Stimulated activated naive CD8-positive, alpha-beta T cell treated with anti-CD3 and anti-CD28 coated beads, Interleukin-15, amount 100 ng/mL, for 72 hours (primary cell): ENCODE data around the gene INSYN1.
"Not testable (repeated sequence)": the region's sequence is repeated elsewhere in the genome, so short reads cannot be mapped to it uniquely, and the experiment has no call there.

Source experiments
- ATAC-seq: fragments of 150-1000 bp; cut with Tn5 transposase; 2 replicates; pipeline ENCODE4 v1.10.0; 2021; ENCODE audit warnings: mild to moderate bottlenecking, moderate library complexity
- DNase-seq, 2 donors: peaks; one replicate each; pipeline ENCODE4 v3.0.0; 2021 to 2022
- H3K27ac Mint-ChIP-seq, 2 donors: one replicate each; pipeline ENCODE4 v1.8.0; 2022; ENCODE audit warnings: mild to moderate bottlenecking in 2 of 2, mixed read lengths in 2 of 2, moderate library complexity in 2 of 2
- H3K27me3 Mint-ChIP-seq: one replicate; pipeline ENCODE4 v1.8.0; 2022; ENCODE audit warnings: mixed read lengths
- H3K4me1 Mint-ChIP-seq: one replicate; pipeline ENCODE4 v1.8.0; 2022; ENCODE audit warnings: mild to moderate bottlenecking, mixed read lengths
- H3K4me3 Mint-ChIP-seq, 2 donors: one replicate each; pipeline ENCODE4 v1.8.0; 2022; ENCODE audit warnings: mild to moderate bottlenecking in 2 of 2, mixed read lengths in 2 of 2, moderate library complexity in 1 of 2
- H3K9me3 Mint-ChIP-seq, 2 donors: one replicate each; pipeline ENCODE4 v1.8.0; 2022; ENCODE audit warnings: mixed read lengths in 2 of 2

INSYN1 gene

DNA sequence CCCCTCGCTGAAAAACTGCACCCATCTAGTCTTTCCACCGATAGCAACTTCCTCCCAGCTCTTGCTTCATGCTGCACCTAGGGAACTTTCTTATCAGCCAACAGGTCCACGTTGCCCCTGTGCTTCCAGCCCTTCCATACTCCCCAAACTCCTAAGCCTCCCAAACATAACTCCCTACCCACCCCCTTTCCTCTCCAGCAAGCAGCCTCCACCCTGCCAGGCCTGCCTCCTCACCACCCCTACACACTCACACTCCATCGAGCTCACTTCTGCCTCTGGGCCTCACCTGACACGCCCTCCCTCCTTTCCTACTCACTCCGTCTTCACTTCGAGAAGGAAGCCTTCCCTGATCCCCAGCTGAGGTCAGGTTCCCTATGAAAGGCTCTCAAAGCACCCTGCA lies 8.1 kb downstream of the INSYN1 start:
- ATAC-seq (no peak), DNase-seq (no peak)
- H3K27ac Mint-ChIP-seq, result no peak overlapping the region
- peaks cover 48% of the 10 kb centered on the region for H3K27me3 Mint-ChIP-seq
- no peak overlapping the region for H3K4me3 Mint-ChIP-seq
- H3K9me3 Mint-ChIP-seq, result no peaks in the 10 kb centered on the region
- no peaks in the 10 kb centered on the region for H3K4me1 Mint-ChIP-seq

GRCh38 chr15:73744293-73744692 lies 8.9 kb downstream of the INSYN1 start:
- ATAC-seq, result no peak
- peaks cover 40% of the 10 kb centered on the region for H3K27me3 Mint-ChIP-seq

DNA sequence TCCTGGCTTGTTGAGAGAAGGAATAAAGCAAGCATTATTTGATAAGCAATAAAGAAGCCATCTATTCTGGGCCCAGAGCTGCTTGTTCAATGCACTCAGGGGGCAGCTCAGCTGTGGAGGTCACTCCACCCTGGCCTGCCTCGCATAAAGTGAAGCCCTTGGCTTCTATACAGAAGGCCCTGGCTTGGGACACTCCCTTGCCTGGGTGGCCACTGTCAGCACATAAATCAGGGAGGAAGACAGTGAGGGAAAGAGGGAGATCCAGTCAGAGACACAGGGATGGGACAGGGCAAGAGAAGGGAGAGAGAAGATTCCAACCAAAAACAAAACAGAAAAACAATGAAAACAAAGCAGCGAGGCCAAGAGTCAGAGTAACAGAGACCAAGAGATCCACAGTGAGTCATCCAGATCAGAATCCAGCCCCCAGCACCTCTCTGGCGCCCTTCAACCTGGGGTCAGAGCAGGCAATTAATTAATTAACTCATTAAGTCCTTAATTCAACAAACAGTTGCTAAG lies 11.8 kb downstream of the INSYN1 start:
- Mint-ChIP-seq H3K27ac (no peak overlapping the region), H3K9me3 (no peaks in the 10 kb centered on the region), H3K4me3 (no peak overlapping the region), H3K4me1 (no peaks in the 10 kb centered on the region), H3K27me3 (peaks cover 11% of the 10 kb centered on the region)
- no peak for DNase-seq
- no peak for ATAC-seq

More at GRCh38 chr15:73744293-73744692, 8.9 kb downstream of the INSYN1 start:
- no peaks in the 10 kb centered on the region for H3K4me1 Mint-ChIP-seq
- H3K27ac Mint-ChIP-seq, result no peak overlapping the region
- DNase-seq, result no peak
- H3K4me3 Mint-ChIP-seq, result no peak overlapping the region
- no peaks in the 10 kb centered on the region for H3K9me3 Mint-ChIP-seq

DNA sequence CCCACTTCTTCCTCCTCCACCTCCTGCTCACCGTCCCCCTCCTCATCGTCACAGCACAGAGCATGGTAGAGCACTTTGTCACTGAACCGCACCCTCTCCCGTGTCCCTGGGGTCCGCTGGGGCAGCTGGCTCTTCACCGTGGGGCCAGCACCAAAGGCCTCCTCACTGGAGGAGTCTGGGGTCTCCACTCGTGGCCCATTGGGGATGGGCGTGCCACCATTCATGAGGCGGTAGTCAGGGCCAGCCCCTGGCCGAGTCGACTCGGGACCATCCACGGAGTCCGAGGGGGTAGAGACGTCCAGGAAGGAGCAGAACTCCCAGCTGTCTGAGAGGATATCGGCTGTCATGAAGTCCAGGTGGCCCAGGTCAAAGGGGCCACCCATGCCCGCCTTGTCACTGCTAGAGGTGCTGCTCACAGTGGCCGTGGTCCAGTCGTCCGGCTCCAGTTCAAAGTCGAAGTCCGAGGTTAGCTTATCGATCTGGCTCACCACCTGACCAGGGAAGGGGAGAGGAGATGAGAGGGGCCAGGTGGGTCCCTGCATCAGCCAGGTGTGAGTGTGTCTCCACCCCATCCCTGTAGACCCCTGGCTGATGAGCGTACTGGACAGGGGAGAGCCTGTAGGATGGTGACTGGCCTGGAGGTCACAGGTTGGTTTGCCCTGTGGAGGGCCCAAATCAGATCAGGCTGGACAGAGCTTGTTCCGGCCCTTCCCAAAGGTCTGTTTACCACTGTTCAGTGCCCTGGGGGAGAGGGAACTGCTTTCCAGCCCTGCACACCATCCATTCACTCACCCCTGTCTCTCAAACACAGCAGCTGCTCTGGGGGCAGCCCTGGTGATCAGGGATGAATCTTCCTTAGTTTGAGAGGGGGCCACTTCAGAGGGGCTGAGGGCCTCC lies 12.8 kb downstream of the INSYN1 start:
- Mint-ChIP-seq H3K4me1 (no peaks in the 10 kb centered on the region), H3K27ac (no peak overlapping the region), H3K4me3 (no peak overlapping the region), H3K9me3 (no peaks in the 10 kb centered on the region), H3K27me3 (peaks cover 5% of the 10 kb centered on the region)
- no peak for DNase-seq
- no peak for ATAC-seq

- Mint-ChIP-seq H3K9me3 (no peaks in the 10 kb centered on the region), H3K27me3 (no peaks in the 10 kb centered on the region), H3K4me3 (no peak overlapping the region), H3K27ac (no peak overlapping the region), H3K4me1 (no peaks in the 10 kb centered on the region)
- DNase-seq (no peak), ATAC-seq (no peak)
Observed at GRCh38 chr15:73737535-73737934, 15.6 kb downstream of the INSYN1 start.

GRCh38 chr15:73732930-73733329 lies 20.2 kb downstream of the INSYN1 start:
- no peak for ATAC-seq
- no peaks in the 10 kb centered on the region for H3K4me1 Mint-ChIP-seq

DNA sequence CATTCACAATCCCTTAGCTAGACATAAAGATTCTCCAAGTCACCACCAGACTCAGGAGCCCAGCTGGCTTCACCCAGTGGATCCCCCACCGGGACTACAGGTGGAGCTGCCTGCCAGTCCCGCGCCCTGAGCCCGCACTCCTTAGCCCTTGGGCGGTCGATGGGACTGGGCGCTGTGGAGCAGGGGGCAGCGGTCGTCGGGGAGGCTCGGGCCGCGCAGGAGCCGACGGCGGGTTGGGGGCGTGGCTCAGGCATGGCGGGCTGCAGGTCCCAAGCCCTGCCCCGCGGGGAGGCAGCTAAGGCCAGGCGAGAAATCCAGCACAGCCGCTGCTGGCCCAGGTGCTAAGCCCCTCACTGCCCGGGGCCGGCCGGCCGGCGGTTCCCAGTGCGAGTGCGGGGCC lies 21.1 kb downstream of the INSYN1 start:
- not testable (repeated sequence) for H3K4me3 Mint-ChIP-seq

More at GRCh38 chr15:73732930-73733329, 20.2 kb downstream of the INSYN1 start:
- Mint-ChIP-seq H3K27ac (no peak overlapping the region), H3K9me3 (no peaks in the 10 kb centered on the region), H3K27me3 (no peaks in the 10 kb centered on the region), H3K4me3 (no peak overlapping the region)
- DNase-seq, result no peak

GRCh38 chr15:73727330-73727976 lies 25.7 kb downstream of the INSYN1 start:
- DNase-seq, result no peak
- Mint-ChIP-seq H3K4me1 (no peaks in the 10 kb centered on the region), H3K27ac (no peak overlapping the region), H3K27me3 (peaks cover 26% of the 10 kb centered on the region), H3K4me3 (no peak overlapping the region), H3K9me3 (no peaks in the 10 kb centered on the region)
- no peak for ATAC-seq

More for the DNA sequence above, 21.1 kb downstream of the INSYN1 start:
- not testable (repeated sequence) for H3K4me1 Mint-ChIP-seq, H3K27me3 Mint-ChIP-seq, DNase-seq, H3K9me3 Mint-ChIP-seq, H3K27ac Mint-ChIP-seq
- peak; percentile 18 for ATAC-seq

- Mint-ChIP-seq H3K9me3 (no peaks in the 10 kb centered on the region), H3K27ac (no peak overlapping the region), H3K27me3 (peaks cover 51% of the 10 kb centered on the region), H3K4me3 (no peak overlapping the region), H3K4me1 (no peaks in the 10 kb centered on the region)
- no peak for DNase-seq
- ATAC-seq, result no peak
Observed at GRCh38 chr15:73724212-73724611, 28.9 kb downstream of the INSYN1 start.

- no peaks in the 10 kb centered on the region for H3K4me1 Mint-ChIP-seq
- ATAC-seq (no peak), DNase-seq (no peak)
Observed at GRCh38 chr15:73723191-73723590, 30.0 kb downstream of the INSYN1 start.

DNA sequence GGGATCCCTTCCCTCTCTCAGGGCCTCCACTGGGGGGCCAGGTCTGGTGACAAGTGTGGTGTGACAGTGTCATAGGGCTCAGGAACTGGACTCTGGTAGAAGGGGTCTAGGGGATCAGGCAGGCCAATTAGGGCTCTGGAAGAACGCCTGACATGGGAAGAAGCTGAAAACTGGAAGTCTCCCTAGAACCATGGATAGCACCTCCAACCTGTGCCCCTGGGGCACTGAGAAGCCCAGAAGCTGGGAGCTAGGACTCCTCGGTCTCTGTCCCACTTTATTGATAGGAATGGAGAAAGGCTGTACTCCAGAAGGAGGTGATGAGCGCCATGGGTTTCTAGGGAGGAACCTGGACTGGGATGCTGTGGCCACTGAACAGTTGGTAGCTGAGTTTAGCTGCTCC lies 30.7 kb downstream of the INSYN1 start:
- Mint-ChIP-seq H3K4me3 (no peak overlapping the region), H3K27me3 (peaks cover 59% of the 10 kb centered on the region), H3K27ac (peak overlapping the region in 1 of 2 donors; percentile 8), H3K9me3 (no peaks in the 10 kb centered on the region), H3K4me1 (no peaks in the 10 kb centered on the region)
- DNase-seq (no peak), ATAC-seq (no peak)

More at GRCh38 chr15:73723191-73723590, 30.0 kb downstream of the INSYN1 start:
- Mint-ChIP-seq H3K27ac (no peak overlapping the region), H3K27me3 (peaks cover 59% of the 10 kb centered on the region), H3K4me3 (no peak overlapping the region), H3K9me3 (no peaks in the 10 kb centered on the region)

DNA sequence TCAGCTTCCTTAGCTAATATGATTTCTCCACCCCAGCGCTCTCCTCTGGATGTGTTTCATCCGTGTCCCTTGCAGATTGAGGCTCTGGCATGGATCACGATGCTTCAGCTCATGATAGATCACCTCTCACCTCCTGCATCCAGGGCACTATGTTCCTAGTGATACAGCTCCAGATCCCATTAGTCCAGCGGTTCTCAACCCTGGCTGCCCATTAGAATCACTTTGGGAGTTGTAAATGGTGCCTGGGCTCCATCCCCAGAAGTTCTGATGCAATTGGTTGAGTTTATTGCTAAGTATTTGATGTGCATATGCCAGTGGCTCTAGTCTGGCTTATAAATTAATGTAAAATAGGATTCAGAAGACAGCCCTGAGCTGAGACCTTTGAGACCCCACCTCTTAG lies 34.5 kb downstream of the INSYN1 start:
- ATAC-seq (no peak), DNase-seq (no peak)
- Mint-ChIP-seq H3K27me3 (peaks cover 41% of the 10 kb centered on the region), H3K27ac (peak overlapping the region in 1 of 2 donors; percentile 5), H3K4me1 (no peaks in the 10 kb centered on the region), H3K9me3 (no peaks in the 10 kb centered on the region), H3K4me3 (no peak overlapping the region)

DNA sequence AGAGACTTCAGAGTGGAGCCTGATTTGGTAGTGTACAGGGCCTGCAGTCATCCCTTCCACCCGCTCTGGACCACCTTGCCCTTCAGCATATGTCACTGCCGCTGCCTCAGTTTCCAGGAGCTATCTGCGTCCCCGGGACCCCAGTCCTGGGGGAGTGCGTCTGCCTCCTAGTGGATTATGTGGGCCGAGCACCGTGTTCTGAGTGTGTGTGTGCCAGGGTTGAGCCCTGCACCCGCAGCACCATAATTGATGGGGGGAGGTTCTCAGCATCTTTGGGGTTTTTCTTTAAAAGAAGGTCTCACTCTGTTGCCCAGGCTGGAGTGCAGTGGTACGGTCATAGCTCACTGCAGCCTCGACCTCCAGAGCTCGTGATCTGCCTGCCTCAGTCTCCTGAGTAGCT lies 35.3 kb downstream of the INSYN1 start:
- ATAC-seq (no peak), DNase-seq (no peak)
- Mint-ChIP-seq H3K27me3 (peaks cover 35% of the 10 kb centered on the region), H3K4me1 (no peaks in the 10 kb centered on the region), H3K27ac (no peak overlapping the region), H3K9me3 (no peaks in the 10 kb centered on the region), H3K4me3 (no peak overlapping the region)

DNA sequence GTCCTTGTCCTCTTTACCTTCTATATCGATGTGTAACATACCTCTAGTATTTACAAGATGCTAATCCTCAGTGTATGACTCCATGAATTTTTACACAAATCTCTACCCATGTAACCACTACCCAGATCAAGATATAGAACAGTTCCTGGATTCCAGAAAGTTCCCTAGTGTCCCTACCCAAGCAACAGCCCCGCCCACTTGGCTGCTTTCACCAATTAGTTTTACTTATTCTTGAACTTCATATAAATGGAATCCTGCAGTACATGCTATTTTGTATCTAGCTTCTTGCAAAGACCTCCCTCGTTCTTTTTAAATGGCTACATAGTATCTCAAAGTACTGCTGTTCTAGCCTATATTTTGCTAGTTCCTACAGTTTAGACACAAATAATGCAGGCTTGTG lies 35.9 kb downstream of the INSYN1 start:
- Mint-ChIP-seq H3K4me3 (no peak overlapping the region), H3K27me3 (peaks cover 37% of the 10 kb centered on the region), H3K9me3 (no peaks in the 10 kb centered on the region), H3K27ac (no peak overlapping the region), H3K4me1 (no peaks in the 10 kb centered on the region)
- no peak for DNase-seq
- ATAC-seq, result no peak

- Mint-ChIP-seq H3K27me3 (peaks cover 33% of the 10 kb centered on the region), H3K27ac (no peak overlapping the region), H3K4me1 (no peaks in the 10 kb centered on the region), H3K9me3 (no peaks in the 10 kb centered on the region), H3K4me3 (no peak overlapping the region)
- ATAC-seq (no peak), DNase-seq (no peak)
Observed at GRCh38 chr15:73716417-73716816, 36.7 kb downstream of the INSYN1 start.

DNA sequence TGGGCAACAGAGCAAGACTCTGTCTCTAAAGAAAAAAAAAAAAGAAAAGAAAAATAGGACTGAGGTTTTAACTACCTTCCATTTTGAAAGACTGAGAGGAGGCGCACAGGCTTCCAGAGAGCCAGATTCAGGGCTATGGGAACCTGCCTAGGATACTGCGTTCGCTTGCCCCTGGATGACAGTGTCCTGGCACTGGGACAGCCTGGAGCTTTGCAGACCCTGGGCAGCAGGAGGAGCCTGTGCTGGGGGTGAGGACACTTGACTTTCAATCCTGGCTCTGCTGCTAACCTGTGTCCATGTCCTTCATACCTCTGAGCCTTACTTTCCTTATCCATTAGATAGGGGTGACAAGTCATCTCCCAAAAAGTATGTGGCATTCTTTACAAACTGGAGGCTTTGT lies 37.7 kb downstream of the INSYN1 start:
- Mint-ChIP-seq H3K27me3 (peaks cover 23% of the 10 kb centered on the region), H3K27ac (peak overlapping the region in 1 of 2 donors; percentile 60), H3K4me3 (no peak overlapping the region), H3K4me1 (no peaks in the 10 kb centered on the region), H3K9me3 (no peaks in the 10 kb centered on the region)
- DNase-seq (no peak), ATAC-seq (no peak)
